Ovary (tissue), 3 donors: ENCODE data around the gene PANX1.

Source experiments
- CTCF ChIP-seq, 3 donors: fragments of 450-650 bp in 2 of 3; fragments of 200-600 bp in 1 of 3; IDR thresholded peaks; one replicate each; pipeline versions ENCODE4 v1.5.1 to v1.8.0; 2016 to 2022; ENCODE audit warnings: antibody characterized with exemption in 3 of 3, mild to moderate bottlenecking in 1 of 3
- EP300 ChIP-seq: sonication (generic); formaldehyde crosslinking; IDR thresholded peaks from one replicate; pipeline ENCODE4 v1.6.1; 2017; ENCODE audit warnings: antibody characterized with exemption
- POLR2A ChIP-seq: fragments of 450-650 bp; IDR thresholded peaks from one replicate; pipeline ENCODE4 v1.6.1; 2017; ENCODE audit warnings: antibody characterized with exemption, mild to moderate bottlenecking, moderate library complexity
- donor health status: DM: no; HTN: no; CAD: no.

DNA sequence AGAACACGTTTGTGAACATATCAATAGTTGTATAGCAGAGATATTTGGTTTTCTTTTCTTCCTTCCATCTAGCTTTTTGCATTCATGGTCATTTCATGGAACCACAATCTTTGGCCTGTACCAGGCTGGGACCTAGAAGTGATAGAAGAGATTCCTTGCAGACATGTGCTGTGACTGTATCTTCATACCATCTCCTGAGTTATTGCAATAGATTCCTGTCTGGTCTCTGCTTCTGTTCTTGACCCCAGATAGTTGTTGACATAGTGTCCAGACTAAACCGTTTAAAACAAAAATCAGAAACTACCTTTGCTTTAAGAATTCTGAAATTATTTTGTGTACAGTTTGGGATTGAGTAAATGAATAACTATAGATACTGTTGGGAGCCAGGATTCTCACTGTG is 16.8 kb downstream of the PANX1 start:
- TF ChIP-seq CTCF (IDR thresholded peaks at IDR 0.05), result no peak
- no peak for TF ChIP-seq POLR2A
- TF ChIP-seq EP300, result no peak
